A204.1 (cell line): ENCODE results near the gene CSH1.
"Not testable (repeated sequence)": the region's sequence is repeated elsewhere in the genome, so short reads cannot be mapped to it uniquely, and the experiment has no call there.

ENCODE experiments used
- FAIRE-seq: peaks from 2 replicates; lab custom pipeline; 2012; peaks lifted over from hg19 to GRCh38; lab: Jason Lieb, UNC

Gene CSH1

DNA sequence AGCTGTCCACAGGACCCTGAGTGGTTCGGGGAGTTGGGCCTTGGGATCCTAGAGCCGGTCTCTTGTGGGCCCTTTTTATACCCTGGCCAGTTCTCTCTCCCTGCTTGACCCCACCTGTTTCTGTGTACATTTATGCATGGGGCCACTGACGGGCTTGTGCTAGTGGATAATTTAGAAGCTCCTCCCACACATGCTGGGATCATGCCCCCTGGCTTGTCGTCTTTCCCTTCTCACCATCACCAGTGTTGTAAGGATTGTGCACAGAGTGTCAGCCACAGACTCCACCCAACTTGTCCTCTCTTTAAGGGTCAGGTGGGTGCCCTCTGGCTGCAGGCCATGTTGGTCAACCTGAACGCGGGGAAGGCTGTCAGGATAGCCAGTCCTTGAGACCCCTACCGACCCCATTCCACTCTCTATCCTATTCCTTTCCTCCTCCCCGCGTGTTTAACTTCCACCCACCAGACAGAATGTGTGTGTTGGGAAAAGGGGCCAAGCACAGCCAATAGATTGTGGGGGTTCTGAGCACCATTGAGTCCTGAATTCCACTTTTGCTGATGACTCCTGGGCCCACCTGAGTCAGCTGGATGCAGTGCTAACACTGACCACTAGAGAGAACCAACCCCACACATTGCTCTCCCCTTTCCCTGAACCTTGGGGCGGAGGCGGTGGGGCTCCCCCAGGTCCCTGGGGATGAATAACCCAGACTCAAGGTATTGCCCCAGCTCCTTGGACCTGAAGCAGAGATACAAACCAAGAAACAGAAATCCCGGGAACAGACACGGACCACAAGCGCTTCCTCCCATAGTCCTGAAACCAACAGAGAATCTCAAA, at the start of gene CSH1:
CSH1 (minus strand) TSS at position 51 of the 831 bp plus-strand sequence. CDS start 63 bp downstream, outside the sequence.
- not testable (repeated sequence) for FAIRE-seq

DNA sequence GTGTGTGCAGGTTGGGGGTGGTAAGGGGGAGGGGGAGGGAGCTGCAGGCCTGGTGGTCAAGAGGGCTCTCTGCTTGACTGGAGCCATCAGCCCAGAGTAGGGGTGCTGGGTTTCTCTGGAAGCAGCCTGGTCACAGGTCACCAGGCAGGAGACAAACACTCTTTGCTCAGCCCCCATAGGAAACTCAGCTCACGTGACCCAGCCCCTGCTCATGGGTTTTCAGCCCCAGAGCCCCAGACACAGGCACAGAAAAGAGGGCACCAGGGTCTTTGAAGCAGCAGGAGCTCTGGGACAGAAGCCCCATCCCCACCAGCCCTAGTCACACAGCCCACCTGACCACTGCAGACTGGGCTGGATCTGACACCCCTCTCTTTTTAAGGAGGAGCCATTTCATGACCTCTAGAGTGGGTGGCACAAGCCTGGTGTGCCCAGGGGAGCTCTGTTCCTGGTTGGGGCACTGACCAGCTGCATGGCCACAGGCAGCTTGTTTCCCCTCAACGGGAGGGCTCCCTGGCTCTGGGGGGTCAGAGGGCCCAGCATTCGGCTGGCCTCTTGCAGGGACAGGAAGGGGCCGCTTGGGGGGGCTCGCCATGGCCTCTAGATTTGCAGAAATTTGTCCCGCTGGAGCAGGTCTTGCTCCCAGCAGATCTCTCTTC, 49.5 kb upstream of the CSH1 start:
- FAIRE-seq = no peak

DNA sequence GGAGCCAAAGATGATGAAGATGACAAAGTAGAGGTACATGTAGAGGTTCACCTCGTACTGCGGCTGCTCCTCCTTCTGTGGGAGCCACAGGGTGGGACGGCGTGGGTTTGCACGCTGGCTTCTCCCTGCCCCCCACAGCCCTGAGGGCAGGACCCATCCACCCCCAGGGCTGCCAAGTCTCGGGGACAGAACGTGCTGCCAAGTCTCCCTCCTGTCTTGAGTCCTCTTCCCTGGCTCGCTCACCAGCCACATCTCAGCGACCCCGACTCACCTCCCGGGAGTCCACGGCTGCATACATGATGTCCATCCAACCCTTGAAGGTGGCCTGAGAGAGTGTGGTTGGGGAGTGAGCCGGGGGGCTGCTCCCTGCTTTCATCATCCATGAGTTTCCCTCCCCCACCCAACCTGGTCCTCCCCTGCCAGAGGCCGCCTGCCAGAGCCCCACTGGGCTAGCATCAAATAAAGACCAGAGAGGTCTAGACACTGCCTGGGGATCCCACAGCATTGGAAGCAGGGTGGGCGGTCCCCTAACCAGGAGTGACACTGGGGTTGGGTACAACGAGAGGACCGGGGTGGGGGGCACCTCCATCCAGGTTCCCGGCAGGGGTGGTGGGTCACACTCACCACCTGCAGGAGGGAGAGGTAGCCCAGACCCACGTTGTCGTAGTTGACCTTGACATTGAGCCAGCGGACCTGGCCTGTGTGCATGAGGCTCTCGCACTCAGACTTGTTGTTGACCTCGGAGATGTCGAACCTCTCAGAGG, 48.5 kb upstream of the CSH1 start:
- no peak for FAIRE-seq

DNA sequence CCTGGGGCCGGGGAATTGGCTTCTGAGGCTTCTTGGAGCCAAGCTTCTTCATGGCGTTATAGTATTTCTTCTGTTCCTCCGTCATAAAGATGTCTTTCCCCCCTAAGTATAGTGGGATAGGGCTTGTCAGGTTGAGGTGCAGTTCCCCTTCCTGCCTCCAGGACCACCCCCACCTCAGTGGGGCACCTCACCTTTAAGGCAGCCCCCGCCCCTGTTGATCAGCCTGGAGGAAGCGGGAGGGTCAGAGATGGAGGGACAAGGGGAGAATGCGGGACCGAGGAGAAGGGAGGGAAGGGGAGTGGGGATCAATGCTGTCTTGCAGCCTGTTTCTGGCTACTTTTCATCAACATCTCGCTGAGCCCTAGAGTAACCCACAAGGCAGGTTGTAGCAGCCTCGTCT, 47.4 kb upstream of the CSH1 start:
- FAIRE-seq = no peak

DNA sequence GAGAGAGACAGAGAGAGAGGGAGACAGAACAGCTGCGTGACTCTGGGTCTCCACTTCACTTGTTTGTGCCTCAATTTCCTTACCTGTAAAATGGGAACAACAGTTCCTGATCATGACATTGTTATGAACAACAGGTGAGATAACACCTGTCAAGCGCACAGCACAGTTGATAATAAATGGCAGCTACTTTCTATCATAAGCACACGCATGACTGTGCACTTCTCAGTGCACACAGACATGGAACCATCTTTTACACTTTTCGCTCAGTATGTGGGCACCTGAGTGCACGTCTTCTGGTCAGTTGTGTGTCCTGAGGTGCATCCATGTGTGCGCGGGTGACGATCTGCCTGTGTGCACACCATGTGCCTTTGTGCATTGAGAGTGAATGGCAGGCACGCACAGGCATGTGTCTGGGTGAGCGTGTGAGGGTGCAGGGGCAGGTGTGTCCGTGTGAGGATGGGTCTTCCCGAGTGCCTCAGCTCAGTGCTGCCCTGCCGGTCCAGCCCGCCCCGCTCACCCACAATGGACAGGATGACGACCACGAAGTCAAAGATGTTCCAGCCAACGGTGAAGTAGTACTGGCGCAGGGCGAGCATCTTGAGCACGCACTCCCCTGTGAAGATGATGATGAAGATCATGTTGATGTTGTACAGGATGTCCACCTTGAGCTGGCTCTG, 46.1 kb upstream of the CSH1 start:
- no peak for FAIRE-seq

DNA sequence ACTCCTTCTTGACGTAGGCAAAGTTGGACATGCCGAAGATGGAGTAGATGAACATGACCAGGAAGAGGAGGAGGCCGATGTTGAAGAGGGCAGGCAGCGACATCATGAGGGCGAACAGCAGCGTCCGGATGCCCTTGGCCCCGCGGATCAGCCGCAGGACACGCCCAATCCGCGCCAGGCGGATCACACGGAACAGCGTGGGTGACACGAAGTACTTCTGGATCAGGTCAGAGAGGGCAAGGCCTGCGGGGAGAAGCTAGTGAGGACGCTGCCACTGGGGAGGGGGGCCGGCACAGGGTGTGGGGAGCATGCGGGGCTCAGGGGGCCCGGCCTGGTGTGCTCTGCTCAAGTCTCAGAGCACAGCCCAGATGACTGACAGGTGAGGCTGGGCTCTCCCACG, 45.4 kb upstream of the CSH1 start:
- no peak for FAIRE-seq

DNA sequence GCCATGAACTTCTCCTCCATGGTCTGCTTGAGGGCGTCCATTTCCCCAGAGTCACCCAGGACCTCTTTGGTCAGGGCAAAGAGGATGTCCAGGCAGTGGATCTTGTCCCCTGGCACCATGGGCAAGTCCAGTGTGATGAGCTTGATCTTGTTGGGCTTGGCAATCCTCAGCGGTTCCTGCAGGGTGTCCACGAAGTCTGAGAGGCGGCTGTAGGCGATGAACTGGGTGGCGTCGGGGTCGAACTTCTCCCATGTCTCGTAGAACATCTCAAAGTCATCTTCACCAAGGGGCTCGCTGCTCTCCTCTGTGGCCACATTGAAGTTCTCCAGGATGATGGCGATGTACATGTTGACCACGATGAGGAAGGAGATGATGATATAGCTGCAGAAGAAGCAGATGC, 44.8 kb upstream of the CSH1 start:
- FAIRE-seq = no peak

DNA sequence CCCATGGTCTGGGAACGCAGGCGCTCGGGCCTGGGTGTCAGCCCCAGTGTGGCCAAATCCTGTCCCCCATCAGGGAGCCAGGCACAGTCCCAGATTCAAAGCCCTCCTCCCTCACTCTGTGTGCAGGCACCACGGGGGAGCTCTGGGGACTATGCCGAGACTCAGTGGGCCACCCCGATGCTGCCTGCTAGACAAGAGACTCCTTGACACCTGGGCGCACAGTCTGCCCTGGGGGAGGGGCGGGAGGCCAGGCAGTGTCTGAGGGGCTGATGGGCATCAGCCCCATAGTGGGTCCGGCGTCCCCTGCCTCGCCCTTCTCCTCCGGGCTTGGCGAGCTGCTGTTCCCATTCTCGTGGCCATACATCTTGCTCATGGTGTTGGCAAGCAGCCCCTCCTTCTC, 44.2 kb upstream of the CSH1 start:
- no peak for FAIRE-seq

DNA sequence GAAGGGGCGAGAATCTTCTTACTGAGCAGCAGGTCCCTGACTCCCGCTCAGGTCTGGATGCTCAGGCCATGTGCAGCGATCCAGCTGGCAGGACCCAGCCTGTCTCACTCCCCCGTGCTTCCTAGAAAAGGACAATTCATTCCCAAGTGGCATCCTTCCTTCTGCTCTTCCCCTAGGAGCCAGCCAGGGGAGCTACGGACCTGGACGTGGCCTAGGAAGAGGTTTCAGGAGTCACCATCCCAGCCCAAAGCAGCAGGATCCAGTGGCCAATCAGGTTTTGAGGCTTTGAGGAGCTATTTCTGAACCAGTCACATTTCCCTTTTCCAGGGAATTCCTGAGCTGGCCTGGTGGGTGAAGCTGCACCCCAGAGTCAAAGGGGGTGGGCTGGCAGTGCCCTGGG, 43.5 kb upstream of the CSH1 start:
- no peak for FAIRE-seq

DNA sequence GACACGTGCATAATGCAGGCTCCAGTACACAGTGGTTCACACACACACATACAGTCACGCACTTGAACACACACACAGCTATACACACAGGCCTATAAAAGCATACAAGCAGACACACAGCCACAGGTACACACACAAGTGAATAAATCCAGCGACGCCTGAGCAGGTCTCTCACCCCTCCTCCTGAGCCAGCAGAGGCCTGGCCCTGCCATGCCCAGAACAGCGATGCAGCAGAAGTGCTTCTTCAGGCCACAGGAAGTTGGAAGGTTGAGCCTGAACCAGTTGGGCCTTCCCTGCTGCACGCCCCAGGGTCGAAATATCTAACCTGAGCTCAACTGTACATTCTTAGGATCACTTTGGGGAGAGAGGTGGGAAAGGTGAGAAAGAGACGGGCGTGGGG, 43.0 kb upstream of the CSH1 start:
- no peak for FAIRE-seq

DNA sequence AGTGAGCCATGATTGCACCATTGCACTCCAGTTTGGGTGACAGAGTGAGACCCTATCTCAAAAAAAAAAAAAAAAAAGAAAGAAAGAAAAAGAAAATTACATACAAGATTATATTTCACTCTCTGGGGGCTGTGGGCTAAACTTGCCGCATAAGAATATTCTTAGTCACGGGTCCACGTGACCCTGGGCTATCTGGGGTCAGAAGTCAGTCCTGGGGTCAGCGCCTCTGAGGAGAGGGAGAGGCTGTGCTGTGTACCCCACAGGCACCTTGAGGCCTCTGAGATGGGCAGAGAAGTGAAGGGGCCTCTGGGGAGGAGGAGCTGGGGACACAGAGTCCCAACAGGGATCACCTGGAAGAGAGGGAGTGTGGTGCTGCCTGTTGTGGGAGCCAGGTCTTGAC, 41.5 kb upstream of the CSH1 start:
- FAIRE-seq = no peak

DNA sequence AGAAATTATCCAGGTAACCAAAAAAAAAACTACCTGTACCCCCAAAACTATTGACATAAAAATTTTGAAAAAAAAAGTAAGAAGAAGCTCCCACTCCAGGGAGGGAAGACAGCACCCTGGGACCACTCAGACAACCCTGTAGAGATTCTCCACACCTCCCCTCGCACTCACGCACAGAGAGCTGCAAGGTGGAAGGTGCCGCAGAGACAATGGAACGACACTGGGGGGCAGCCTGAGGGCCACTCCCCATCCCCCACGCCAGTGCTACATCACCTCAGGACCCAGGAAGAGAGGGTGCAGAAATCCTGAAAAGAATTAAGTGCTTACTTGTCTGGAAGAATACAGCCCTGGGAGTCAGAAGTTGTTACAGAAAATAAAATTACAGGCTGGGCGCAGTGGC, 40.9 kb upstream of the CSH1 start:
- FAIRE-seq = no peak

DNA sequence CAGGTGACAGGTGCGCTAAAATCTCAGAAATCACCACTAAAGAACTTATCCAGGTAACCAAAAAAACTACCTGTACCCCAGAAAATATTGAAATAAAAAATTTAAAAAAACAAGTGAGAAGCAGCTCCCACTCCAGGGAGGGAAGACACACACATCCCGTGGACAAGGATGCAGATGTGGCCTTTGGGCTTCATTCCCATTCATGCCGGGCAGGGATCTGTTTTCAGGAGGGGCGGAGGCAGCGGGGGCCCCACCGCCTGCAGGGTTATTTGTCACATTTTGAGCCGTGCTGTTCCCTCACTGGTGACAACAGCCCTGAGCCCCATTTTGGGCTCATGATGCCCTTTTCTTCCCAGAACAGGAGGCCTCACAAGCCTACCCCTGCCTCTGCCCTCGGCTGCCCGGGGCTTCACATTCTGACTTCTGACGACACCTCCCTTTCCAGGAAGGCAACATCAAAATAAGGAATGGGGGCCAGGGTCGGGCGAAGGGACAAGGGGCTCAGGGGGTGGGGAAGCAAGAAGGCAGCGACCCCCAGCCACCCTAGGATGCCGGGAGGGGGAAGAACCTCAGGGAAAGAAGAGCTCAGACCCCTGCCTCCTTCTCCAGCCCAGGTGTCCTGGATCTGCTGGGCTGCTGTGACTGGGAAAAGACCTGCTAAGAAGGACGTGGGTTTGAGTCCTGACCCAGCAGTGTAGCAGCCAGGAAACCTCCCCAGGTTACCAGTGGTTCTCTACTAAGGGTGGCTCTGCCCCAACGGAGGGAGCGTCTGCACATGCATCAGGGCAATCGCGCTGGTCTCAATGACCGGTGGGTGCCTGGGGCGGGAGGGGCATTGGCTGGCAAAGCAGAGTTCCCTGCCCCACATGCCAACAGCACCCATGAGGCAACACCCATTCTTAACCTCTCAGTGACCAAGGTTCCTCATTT, 38.1 kb upstream of the CSH1 start:
- no peak for FAIRE-seq

DNA sequence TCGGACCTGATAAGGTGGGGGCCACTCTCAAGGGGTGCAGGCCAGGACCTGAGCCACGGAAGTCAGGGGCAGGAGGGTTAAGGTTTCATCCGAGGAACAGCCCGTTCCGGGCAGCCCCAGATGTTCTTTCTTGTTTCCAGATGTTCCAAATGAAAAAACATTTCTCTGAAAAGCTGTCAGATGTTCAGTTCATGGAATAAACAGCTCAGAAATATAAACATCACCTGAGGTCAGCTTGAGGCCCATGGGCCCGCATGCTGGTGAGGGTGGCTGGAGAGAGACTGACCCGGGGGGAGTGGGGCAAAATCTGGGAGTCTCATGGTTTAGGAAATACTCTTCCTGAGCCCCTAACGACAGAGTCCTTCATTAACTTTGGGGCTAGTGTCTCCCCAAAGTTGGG, 37.2 kb upstream of the CSH1 start:
- FAIRE-seq = no peak

DNA sequence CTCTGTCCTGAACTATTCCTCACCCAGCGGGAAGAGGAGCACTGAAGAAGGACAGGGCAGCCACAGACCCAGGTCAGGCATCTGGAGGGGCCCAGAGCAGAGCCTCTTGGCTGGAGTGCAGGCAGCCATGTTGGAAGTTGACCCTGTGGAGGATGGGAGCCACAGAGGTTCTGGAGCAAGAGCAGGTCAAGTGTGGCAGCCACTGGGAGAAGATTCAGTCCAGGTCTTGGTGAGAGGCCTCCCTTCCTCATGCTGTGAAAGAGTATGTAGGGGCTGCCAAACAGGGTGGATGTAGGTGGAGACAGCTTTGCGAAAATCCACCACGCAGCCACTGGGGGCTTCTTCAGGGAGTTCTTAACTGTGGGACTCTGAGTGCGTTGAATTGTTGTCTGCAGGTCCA, 36.3 kb upstream of the CSH1 start:
- no peak for FAIRE-seq

DNA sequence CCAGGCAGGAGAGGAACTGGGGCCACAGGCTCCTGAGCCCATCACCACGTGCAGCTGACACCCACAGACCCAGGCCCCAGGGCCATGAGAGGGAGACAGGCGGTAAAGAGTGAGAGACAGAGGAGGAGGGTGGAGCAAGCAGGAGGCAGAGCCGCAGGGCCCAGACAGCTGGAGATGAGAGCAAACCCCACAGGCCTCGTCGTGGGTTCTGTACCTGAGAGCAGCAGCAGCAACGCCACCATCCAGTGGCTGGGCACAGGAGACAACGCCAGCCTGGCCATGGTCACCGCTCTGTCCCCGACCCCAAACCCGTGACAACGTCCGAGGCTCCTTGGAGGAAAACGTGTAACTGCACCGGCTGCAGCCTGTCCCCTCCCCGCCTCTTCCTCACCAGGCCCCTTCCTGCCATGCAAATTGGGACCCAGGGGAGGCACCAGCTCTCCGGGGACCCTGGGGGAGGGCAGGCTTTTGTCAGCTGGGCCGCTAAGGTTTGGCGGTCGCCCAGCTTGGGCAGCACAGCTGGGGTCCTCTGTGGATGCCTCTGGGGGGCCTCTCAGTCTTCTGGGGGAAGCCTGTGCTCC, 35.7 kb upstream of the CSH1 start, which contains the start of gene CD79B:
CD79B (minus strand) TSS at position 351 of the 581 bp plus-strand sequence; CDS start at position 281, 70 bp downstream.
- no peak for FAIRE-seq

DNA sequence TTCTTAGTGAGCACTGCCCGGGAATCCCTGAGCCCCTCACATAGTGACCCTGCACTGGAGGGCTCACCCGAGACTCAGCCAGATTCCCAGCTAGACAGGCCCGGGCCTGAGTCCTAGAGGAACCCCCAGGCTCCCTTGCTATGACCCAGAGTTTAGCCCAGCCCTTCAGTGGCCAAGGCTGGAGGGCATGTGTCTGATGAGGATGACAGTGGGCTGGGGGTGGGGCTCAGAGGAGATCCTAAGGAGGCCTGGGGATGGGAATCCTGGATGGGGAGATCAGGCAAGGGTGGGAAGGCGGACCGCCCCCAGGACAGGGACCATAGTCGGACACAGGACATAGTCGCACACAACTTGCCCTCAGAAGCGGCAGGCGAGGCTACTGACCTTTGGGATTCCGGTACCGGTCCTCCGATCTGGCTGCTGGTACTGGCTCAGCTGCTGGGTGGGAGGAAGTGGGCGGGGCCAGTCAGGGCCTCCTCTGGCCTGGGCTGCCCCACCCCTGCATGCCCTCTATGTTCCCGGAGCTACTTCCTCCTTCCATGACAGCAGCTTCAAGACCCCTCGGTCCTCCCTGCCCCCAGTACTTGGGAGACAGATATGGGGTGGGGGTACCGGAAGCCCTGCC, 34.7 kb upstream of the CSH1 start:
- no peak for FAIRE-seq

DNA sequence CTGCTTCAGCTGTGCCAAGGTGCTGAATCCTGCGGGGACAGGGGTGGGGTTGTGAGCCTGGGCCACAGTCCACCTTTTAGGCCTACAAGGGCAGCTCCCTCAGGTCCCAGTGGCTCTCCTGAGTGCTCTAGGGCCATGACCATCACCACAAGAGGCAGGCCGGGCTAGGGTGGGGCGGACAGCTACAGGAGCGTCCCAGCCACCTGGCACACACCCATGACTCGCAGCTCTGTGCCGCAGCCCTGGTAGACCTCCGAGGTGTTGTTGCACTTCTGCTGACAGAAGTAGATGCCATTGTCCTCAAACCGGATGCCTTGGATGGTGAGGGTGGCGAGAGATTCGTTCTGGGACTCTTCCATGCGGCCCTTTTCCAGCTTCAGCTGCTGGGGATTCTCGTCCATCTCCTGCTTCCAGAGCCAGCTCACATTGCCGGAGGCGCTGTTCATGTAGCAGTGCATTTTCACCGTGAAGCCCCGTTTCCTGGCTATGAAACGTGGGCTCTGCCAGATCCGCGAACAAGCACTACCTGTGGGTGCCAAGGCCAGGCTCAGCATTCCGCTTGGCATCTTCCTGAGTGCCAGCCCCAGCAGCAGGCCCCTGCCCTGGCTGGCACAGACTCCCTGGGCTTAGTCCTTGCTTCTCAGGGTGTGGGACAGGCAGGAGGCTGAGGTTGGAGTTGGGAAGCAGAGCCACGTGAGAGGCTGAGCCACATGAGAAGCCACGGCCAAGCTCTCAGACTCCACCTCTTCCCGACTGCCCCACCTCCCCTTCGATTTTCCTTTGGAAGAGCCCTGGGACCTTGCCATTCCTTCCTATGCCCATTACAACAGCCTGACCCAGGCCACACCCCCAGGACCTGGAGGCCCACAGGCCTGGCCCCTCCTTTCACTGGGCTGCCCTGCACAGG, 33.7 kb upstream of the CSH1 start:
- no peak for FAIRE-seq

DNA sequence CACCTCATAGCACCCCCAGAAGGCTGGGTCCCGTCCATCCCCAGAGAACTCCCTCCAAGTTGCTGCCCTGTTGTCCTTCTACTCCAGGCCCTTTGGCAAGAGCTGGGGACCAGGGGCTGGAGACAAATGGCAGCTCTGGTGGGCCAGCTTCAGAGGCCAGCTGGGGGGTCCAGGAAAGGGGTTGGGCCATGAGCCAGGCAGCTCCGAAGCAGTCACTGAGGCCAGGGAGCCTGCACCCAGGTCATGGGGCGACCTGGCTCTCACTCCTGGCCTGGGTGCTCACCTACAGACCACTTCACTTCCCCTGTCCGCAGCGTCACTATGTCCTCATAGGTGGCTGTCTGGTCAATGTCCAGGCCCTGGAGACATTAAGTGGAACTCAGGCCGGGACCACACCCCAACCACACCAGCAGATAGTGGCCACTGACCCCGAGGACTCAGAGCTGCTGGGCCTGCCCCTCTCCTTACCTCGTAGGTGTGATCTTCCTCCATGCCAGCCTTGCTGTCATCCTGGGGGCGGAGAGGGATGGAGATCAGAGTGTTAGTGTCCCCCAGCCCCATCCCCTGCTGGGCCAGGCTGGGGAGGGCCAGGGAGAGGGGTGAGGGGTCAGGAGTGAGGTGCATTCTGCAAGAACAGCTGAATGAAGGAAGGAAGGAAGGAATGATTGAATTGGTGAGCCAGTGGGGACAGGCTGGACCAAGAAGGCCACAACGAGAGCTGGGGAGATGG, 32.8 kb upstream of the CSH1 start:
- no peak for FAIRE-seq
